Measurements from ENCODE around the gene INHBC.
"Not testable (repeated sequence)": the region's sequence is repeated elsewhere in the genome, so short reads cannot be mapped to it uniquely, and the experiment has no call there.

The INHBC gene

GRCh38 chr12:57429473-57430111 is 5.0 kb upstream of the INHBC start:
- no peak for DNase-seq

GRCh38 chr12:57430112-57430930 is 4.3 kb upstream of the INHBC start:
- peak; percentile 68 for DNase-seq

GRCh38 chr12:57430931-57431566 is 3.5 kb upstream of the INHBC start, which contains the start of gene R3HDM2:
R3HDM2 (minus strand) TSS chr12:57431043; CDS start chr12:57310428, 120,615 bp downstream.
- peak; percentile 98 for DNase-seq

GRCh38 chr12:57431654-57432188 is 2.9 kb upstream of the INHBC start:
- no peak for DNase-seq

- DNase-seq: no peak
Measured at GRCh38 chr12:57433370-57433769, 1.2 kb upstream of the INHBC start.

- no peak for DNase-seq
Measured at GRCh38 chr12:57435293-57435692, 709 bp downstream of the INHBC start.

GRCh38 chr12:57438400-57438799 is 3.8 kb downstream of the INHBC start:
- no peak for DNase-seq

- DNase-seq: no peak
Measured at GRCh38 chr12:57439762-57440266, 5.2 kb downstream of the INHBC start.

GRCh38 chr12:57441393-57441792 is 6.8 kb downstream of the INHBC start:
- not testable (repeated sequence) for DNase-seq

- DNase-seq: no peak
Measured at GRCh38 chr12:57441846-57442427, 7.4 kb downstream of the INHBC start.

GRCh38 chr12:57444337-57444736 is 9.8 kb downstream of the INHBC start:
- not testable (repeated sequence) for DNase-seq

- no peak for DNase-seq
Measured at GRCh38 chr12:57444744-57445143, 10.2 kb downstream of the INHBC start.

GRCh38 chr12:57446292-57446960 is 11.8 kb downstream of the INHBC start:
- no peak for DNase-seq

GRCh38 chr12:57448669-57449068 is 14.1 kb downstream of the INHBC start:
- no peak for DNase-seq

GRCh38 chr12:57449375-57449774 is 14.8 kb downstream of the INHBC start:
- DNase-seq: no peak

- DNase-seq: no peak
Measured at GRCh38 chr12:57450057-57450456, 15.5 kb downstream of the INHBC start.

GRCh38 chr12:57451233-57451778 is 16.7 kb downstream of the INHBC start:
- no peak for DNase-seq

GRCh38 chr12:57452181-57452936 is 17.8 kb downstream of the INHBC start:
- peak; percentile 70 for DNase-seq

GRCh38 chr12:57452937-57453509 is 18.4 kb downstream of the INHBC start:
- DNase-seq: peak; percentile 87

GRCh38 chr12:57454213-57454565 is 19.6 kb downstream of the INHBC start:
- DNase-seq: no peak

All from femur (tissue), 1 donor.